ENCODE data around the gene HEY2.
A peak's percentile ranks its signal among the peaks of the same experiment; 100 is the strongest.
"Not testable (repeated sequence)": the region's sequence is repeated elsewhere in the genome, so short reads cannot be mapped to it uniquely, and the experiment has no call there.

HEY2 gene

DNA sequence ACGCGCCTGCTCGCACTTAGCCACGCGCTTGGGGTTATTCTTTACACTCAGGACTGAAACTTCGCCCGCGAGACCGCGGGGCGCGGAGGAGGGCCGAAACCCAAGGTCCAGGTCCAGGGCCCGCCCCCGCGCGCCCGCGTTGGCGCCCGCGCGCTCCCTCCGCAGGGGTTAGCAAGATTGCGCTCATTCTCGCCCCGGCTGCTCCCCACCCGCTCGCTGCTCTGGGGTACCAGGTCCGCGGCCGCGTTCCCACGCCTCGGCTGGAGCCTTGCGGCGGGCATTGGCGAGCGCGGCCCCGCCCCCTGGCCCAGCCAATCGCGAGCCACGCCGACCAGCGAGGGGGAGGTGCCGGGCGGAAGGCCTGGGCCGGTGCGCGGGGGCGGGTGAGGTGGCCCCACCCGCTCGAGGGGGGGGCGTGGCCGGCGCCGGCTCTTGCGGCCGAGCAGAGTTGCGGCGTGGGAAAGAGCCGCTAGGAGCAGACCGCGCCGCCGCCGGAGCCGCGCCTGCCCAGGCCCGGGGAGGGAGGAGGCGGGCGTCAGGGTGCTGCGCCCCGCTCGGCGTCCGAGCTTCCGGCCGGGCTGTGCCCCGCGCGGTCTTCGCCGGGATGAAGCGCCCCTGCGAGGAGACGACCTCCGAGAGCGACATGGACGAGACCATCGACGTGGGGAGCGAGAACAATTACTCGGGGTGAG is at the start of gene HEY2:
HEY2 (plus strand) TSS at position 460 of the 692 bp plus-strand sequence; CDS start at position 605, 145 bp downstream.
- peak; percentile 85 to 89 for DNase-seq

DNA sequence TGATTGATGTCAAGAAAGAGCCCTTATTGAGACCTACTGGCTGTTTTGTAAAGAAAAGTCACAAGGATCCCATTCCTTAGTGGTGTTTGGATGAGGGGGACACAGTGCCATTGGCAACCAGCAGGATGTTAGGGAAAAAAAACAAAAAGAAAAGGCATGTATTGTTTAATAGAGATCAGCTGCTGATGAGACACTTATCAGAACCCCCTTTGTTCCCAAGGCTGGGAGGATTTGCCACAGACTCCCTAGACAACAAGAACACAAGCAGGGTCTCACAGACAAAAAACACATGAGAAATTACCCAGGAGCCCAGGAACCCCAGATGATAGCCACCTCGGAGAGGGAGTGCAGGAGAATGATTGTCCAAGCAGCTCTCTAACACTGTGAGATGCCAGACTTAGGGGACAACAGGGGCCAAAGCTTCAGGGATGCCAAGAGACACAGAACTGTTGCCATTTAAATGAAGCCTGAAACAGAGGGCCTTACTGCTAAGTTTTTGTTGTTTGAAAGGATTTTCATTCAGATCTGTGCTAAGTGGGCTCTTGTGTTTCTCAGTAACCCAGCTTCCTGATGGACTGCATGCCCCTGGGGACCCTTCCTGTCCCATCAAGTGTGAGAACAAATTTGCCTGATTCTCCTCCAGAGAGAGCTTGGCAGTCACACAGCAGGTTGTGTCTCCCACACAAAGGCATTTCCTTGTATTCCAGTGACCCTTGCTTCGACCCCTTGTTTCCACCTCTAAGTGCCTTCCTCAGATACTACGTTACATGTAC is 48.7 kb upstream of the HEY2 start:
- no peak for DNase-seq

GRCh38 chr6:125701354-125701668 is 48.1 kb upstream of the HEY2 start:
- no peak for DNase-seq

DNA sequence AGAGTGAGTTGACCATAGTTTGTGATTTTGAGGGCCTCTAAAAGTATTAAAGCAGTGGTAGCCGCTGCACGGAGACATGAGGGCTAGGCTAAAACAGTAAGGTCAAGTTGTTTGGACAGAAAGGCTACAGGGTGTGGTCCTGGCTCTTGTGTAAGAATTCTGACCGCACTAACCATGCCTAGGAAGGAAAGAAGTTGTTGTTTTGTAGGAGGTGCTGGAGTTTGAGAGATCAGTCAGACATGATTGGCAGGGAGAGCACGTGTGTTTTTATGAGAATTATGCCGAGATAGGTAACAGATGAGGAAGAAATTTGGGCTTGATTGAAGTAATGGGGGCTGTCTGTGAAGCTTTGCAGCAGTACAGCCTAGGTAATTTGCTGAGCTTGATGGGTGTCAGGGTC is 45.5 kb upstream of the HEY2 start:
- DNase-seq: not testable (repeated sequence)

GRCh38 chr6:125707615-125708243 is 41.7 kb upstream of the HEY2 start:
- no peak for DNase-seq

DNA sequence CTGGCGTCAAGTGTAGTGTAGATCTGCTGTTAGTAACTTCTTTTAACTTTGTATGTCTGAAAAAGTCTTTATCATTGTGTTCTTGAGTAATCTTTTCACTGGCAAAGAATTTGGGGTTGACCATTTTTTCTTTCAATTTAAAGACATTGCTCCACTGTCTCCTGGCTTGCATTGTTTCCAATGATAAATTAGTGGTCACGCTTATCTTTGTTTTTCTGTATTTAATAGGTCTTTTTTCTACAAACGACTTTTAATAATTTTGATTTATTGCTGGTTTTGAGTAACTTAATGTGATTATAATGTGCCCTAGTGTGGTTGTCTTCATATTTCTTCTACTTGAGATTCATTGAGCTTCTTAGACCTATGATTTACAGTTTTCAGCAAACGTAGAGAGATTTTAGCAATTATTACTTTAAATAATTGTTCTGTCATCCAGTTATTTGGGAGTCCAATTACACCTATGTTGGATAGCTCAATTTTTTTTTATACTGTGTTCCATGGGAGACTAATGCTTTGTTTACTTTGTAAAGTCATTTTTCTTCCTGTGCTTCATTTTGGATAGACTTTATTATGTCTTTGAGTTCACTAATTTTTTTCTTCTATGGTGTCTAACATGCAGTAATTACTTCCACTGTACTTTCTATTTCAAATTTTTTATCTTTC is 38.3 kb upstream of the HEY2 start:
- no peak for DNase-seq

GRCh38 chr6:125714441-125715090 is 34.9 kb upstream of the HEY2 start:
- no peak for DNase-seq

DNA sequence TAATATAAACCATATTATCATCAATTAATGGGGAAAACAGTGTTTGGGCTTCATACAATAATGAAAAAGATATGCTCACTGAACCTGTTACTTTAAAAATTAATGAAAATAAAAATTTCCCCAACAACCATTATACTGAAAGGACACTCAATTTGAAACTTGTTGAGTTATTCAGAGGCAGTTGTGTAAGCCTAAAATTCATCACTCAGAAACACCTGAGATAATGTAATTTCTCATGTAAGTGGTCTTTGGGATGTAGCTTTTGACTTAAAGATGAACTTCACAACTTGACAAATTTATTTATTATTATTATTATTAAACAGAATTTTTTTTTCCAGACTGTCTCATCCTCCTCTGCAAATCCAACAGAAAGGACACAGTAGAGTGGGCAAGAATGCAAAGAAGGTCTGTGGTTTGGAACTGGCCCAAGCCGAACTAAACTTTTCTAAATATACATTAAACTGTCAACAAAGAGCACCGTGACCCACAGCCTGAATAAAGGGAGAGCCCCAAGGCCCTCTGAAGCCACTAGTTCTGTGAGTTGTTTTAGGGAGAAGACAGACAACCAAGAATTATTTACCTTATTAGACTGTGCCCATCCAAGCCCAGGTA is 32.2 kb upstream of the HEY2 start:
- DNase-seq: no peak

DNA sequence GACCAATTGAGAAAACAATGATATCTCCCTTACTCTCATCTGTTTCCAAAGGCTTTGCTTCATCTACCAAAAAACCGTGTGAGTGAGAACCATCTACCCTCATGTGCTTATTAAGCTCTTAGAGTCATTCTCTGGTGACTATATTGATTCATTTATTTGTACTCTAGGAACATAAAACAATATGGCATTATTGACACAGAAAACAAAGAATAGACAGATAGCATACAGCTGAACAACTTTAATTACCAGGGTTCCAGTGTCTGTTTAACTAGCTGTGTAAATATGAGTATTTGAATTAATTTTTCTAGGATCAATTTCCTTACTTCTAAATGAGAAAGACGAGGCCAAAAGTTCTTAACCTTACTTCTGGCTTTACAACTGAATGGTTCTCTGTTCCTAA is 31.3 kb upstream of the HEY2 start:
- DNase-seq: no peak

GRCh38 chr6:125722886-125723285 is 26.5 kb upstream of the HEY2 start:
- no peak for DNase-seq

- DNase-seq: no peak
These were observed 22.2 kb upstream of the HEY2 start for GRCh38 chr6:125727216-125727615.

DNA sequence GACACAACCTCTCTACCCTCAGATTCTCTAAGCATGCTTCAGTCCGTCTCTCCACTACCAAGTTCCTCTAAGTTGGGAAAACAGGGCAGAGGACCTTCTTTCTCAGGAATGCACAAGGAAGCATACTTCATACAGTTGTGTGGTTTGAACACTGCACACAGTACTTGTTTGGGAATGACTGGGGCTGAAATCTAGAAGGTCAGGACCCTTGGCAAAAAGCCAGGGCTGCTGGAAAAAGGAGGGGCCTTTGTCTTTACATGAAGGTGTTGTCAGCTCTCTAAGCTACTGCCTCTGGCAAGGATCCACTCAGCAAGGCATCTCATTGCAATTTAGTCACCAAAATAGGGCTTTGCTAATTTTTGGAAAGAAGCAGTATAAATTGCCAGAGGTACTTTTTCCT is 20.7 kb upstream of the HEY2 start:
- DNase-seq: no peak

- DNase-seq: no peak
These were observed 19.4 kb upstream of the HEY2 start for GRCh38 chr6:125729983-125730382.

GRCh38 chr6:125732398-125732797 is 17.0 kb upstream of the HEY2 start:
- DNase-seq: no peak

DNA sequence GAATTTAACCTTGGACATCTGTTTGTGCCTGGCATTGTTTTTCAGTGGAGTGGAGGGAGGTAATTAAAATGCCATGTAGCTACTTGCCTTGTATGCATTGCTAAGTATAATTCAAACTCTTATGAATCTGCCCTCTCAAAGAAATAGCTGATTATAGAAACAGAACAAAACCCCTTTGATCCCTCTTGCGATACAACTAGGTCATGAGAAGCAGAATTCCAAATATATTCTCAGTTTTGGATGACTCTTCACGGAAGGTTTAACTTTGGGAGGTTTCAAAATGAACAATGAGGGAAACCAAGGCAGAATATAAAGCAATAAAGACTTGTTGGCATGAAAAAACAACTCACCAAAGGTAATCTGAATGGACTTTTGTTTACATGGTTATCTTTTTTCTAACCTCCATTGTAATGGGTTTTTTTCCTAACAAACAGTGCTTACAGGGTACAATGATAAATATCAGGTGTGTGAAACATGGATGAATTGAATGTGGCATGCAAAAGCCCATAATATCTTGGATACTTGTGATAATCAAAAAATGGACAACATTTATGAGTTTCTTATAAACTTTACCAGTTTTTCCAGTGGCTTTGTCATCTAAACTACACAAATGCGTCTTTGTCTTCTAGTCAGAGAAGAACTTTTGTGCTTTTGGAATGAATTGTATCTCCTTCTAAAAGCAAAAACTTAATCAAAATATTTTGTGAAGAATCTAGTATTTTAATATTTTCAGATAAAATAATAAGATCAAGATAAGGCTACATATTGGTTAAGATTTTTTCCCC is 15.7 kb upstream of the HEY2 start:
- DNase-seq: no peak

GRCh38 chr6:125738276-125738675 is 11.2 kb upstream of the HEY2 start:
- no peak for DNase-seq

DNA sequence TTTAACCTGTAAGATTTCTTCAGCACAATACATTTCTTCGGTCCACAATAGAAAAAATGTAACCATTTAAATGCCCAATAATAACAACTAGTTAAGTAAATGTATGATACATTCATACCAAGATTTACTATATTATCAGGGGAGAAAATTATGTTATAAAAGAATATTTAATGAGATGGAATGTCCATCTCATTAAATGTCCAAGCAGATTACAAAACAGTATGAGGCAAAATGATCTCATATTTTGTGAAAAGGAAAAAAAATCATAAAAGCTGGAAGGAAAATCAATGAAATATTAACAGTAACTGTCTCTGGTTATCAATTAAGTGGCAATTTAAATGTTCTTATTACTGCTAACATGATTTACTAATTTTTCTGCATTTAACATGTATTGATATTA is 10.1 kb upstream of the HEY2 start:
- DNase-seq: no peak

DNA sequence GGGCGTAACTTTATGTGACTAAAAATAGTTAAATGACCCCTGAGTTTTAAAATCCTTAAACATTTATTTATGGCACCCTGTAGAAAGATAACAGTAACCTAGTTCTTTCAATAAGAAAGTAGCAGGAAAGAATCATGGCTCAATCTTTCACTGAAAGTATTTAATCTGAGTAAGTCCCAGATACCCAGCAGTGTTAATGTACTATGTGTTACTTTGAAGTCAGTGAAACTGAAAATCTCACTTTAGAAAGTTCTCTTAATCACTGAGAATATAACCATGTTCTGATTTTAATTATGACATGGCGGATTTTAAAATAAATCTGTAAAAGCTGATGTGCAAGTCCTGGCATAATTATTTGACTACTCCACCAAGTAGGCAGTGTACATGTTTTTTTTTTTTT is 8.1 kb upstream of the HEY2 start:
- no peak for DNase-seq

GRCh38 chr6:125742024-125742423 is 7.4 kb upstream of the HEY2 start:
- no peak for DNase-seq

GRCh38 chr6:125742464-125743120 is 6.8 kb upstream of the HEY2 start:
- no peak for DNase-seq

GRCh38 chr6:125743604-125744003 is 5.8 kb upstream of the HEY2 start:
- no peak for DNase-seq
